ENCODE measurements around the gene FAM83B.
A peak's percentile ranks its signal among the peaks of the same experiment; 100 is the strongest.

The FAM83B gene

DNA sequence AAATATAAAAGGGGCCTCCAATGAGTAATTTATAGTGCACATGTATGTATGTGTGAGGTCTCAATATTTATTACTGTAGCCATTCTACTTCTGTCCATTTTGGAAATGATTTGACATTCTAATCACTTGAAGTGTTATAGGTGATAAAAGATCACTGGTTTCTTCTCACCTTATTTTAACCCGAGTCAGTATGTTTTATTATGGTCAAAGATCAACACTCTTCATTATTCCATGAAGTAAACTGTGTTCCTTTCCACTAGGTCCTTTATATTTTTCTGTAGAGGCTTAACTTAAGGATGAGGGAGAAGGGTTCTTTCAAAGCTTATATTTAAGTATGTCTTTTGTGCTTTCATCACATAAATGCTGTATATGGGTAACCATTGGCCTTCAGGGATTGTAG lies 47.2 kb downstream of the FAM83B start:
- FAIRE-seq (no peak), DNase-seq (ENCODE audit: insufficient read length, low spot score) (no peak)

DNA sequence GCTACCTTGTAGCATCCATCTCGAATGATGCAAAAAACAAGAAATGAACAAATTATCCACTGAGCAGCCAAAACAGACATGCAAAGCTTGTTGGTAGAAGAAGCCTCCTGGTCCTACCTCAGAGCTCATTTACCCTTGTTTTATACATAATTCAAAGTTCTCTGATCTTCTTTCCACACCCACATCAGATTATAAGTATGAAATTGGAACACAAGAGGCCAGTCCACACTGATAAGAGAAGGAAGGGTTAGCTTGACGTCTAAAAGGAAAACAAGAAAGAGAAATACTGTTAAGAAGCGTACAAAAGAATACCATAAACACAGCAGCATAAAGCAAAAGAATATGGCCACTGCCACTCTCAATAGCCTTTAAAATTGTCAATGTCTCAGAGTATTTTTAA lies 49.7 kb downstream of the FAM83B start:
- DNase-seq (ENCODE audit: insufficient read length, low spot score) (no peak), FAIRE-seq (no peak)

DNA sequence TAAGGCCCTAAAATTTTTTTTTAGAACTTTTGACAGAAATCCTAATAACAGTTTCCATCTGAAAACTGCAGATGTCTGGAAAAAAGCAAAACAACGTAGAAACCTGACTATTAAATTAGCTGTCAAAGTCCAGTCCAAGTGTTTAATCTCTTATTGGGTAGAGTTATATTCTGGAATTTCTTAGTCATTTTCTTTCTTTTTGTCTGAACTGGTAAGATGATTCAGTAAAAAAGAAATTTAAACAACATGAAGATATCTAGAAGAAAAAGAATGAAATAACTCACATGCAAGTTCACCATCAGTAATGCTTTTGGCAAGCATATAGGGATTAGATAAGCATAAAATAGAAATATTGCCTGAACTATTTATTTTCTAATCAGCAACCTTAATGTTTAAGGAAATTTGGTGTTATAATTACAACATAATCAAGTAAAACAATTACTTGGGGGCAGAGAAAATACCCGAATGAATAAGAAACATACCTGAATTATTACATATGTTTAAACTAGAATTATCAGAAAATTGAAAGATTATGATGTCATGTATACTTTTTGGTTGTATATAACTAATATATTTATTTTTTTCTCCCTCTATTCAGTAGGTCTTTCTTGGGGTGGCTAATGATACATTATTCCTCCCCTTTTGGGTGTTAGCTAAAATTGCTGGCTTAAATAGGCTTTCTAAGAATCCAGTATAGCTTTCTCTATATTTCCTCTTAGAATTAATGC lies 51.1 kb downstream of the FAM83B start:
- DNase-seq (ENCODE audit: insufficient read length, low spot score) (no peak), FAIRE-seq (no peak)

DNA sequence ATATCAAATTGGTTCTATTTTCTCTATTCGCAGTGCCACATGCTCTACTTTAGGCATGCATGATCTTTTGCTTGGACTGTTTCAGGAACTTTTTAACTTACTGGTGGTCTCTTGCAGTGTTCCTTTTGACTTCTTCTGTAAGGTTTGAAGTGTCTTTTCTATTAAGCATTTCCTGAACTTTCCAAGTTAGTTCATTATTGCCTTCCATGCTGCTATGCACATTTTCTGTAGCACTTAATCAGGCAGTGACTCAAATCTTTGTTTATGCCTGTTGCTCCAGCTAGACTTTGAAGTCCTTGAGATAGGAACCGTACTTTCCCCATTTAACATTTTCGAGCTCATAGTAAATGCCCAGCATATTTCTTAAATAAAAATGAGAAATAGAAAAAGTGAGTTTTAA lies 52.2 kb downstream of the FAM83B start:
- DNase-seq (ENCODE audit: insufficient read length, low spot score) (no peak), FAIRE-seq (no peak)

DNA sequence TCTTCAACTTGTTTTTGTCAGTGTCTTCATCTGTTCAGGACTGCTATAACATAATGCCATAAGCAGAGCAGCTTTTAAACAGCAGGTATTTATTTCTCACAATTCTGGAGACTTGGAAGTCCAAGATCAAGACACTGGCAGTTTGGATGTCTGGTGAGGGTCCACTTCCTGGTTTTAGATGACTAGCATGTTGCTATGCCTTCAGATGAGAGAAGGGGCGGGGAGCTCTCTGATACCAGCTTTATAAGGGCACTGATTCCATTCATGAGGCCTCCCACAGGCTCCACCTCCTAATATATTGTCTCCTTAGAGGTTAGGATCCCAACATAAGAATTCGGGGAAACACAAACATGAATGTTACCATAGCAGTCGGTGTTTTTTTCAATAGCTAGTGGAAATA lies 52.9 kb downstream of the FAM83B start:
- no peak for FAIRE-seq

DNA sequence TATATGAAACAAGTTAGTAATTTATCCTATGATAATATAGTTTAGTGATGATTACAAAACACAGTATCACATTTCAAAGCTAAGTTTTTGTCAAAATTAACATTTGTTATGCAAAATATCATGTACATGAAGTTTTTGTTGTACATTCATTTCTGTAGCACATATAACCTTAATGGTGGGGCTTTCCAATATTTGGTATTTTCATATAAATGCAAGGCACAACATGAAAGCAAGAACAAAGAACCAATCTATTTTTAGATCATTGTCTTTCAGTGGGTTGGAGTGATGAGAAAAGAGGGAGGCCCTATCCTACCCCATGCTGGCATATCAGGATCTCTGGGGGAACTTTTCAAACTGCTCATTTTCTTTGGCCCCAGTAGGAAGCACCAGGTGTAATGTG lies 53.4 kb downstream of the FAM83B start:
- FAIRE-seq (no peak), DNase-seq (ENCODE audit: insufficient read length, low spot score) (no peak)

More for the DNA sequence above, 52.9 kb downstream of the FAM83B start:
- DNase-seq (ENCODE audit: insufficient read length, low spot score) = no peak

DNA sequence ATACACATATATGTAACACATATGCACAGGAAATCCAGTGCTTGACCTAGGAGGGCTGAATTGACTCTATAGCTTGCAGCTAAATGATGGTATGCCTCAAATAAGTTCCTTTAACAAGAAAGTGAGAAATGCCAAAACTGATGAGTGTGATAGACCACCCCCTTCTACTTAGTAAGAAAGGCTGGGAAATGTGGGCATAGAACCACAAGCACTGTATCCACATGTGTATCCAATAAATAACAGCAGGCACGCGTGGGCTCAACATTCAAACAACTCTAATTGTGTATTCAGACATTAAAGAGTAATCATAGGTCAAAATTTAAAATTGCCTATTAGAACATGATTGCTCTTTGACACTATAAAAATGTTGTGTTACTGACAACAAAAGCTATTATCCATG lies 54.1 kb downstream of the FAM83B start:
- FAIRE-seq (no peak), DNase-seq (ENCODE audit: insufficient read length, low spot score) (no peak)

DNA sequence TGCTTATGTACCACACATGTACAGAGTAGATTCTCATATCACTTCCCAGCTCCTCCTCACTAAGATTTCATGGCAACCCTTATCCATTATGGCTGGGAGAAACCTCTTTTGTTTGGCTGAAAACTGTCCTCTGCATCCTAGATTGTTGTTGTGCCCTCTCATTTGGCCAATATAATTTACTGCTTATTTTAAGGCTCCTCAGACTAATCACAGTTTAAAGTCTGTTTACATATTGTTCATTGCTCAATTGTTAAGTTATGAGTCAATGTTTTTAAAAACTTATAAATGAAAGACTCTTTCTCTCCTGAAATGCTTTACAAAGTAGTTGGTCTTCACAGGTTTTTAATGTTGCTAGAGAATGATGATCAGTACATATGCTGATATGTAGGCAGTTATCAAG lies 57.3 kb downstream of the FAM83B start:
- no peak for FAIRE-seq

DNA sequence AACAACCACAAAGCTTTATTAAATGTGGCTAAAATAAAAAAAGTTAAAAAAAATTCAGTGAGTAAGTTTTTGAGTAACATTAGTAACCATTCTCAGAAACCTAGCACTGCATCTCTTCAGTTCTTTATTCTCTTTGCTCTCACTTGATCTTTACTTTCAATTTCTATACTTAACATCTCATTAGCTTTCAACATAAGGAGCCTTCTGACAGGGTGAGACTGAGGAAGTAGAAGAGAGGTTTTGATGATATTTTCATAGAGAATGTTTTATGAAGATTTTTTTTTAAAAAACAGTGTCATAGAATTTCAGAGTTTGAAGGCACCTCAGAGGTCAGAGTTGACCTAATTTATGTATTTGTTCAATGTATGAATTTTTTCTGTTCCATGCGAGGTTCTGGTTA lies 60.8 kb downstream of the FAM83B start:
- no peak for FAIRE-seq
- DNase-seq (ENCODE audit: insufficient read length, low spot score) = no peak

More for the DNA sequence above, 57.3 kb downstream of the FAM83B start:
- DNase-seq (ENCODE audit: insufficient read length, low spot score) = no peak

DNA sequence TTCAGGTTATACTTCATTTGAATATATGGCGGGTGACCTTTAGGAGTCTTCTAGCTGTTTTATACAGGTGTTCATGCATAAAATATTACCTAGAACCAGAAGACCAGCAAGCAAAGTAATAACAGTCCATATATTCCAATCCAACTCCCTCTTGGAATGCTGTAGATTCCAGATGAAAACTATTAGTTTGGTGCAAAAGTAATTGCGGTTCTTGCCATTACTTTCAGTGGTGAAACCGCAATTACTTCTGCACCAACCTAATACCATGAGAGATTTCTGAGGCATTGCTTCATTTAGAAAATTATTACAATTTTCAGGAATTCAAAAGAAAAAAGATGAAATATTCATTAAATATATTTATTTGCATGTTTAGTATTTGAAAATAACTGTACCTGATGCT lies 62.6 kb downstream of the FAM83B start:
- FAIRE-seq = no peak

DNA sequence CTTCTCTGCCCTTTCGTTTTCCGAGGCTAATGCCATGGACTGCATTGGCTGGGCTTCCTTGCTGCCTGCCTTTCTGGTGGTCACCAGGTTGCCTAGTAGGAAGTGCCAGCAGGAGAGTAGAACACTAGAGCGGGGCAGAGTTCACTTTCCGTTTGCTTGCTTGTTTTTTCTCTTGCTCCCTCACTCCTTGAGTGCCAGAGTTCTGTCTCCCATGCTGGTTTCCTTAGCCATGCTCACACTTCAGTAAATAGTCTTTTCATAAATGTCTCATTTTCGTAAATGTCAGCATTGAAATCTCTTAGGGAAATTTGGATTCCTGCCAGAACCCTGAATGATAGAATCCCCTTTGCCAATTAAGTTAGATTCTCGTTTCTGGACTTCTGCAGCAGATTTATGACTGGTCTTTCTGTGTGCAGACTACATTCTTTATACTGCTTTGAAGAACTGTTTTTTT lies 63.9 kb downstream of the FAM83B start:
- DNase-seq (ENCODE audit: insufficient read length, low spot score) (no peak), FAIRE-seq (no peak)

More for the DNA sequence above, 62.6 kb downstream of the FAM83B start:
- no peak for DNase-seq (ENCODE audit: insufficient read length, low spot score)

DNA sequence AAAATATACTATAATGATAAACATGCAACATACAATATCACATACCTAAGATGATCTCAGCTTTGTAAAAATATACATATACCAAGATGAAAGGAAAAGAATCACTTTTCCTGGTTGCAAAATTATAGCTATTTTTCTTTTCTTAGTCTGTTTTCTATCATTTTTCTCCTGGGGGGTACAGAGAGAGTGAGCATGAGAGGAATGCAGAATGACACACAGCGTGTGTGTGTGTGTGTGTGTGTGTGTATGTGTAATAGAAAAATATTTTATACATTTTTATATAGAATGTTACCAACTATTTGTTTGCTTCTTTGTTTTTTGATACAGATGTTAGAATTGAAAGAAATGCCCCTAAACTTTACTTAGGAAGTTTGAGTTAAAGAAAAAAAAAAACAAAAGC lies 64.3 kb downstream of the FAM83B start:
- no peak for FAIRE-seq
- DNase-seq (ENCODE audit: insufficient read length, low spot score) = no peak

DNA sequence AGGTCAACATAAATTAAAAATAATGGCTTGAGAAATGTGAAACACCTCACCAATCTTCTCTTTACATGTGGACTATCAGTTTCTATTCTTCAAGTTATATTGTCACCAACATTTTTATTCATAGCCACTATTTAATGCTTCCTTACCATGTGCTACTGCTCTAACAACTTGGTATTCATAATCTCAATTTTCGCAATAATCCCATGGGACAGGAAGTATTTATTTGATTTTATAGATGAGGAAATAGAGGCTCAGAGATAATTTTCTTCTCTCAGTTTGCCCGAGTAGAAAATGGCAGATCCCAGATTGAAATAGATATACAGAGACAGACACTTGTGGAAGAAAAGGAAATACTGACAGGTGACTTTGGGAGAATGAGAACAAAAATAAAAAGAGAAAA lies 66.6 kb downstream of the FAM83B start:
- FAIRE-seq = no peak
- no peak for DNase-seq (ENCODE audit: insufficient read length, low spot score)

DNA sequence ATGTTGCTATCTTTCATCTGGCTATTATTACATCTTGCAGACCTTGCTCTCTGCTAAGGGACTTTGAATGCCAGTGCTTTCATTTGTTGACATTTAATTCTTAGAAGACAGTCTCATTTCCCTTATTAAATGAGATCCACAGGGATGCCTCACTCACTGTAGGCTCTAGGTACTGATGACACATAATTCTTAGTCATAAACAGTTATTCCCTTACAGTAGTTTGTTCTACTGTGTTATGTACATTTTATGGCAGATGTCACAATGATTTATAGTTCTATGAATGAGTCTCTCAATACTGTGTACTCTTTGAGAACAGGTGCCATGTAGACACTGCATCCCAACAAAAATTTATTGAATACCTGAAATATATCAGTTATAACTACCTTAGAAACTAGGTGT lies 70.3 kb downstream of the FAM83B start:
- FAIRE-seq = peak; percentile 60
- peak; percentile 23 for DNase-seq (ENCODE audit: insufficient read length, low spot score)

DNA sequence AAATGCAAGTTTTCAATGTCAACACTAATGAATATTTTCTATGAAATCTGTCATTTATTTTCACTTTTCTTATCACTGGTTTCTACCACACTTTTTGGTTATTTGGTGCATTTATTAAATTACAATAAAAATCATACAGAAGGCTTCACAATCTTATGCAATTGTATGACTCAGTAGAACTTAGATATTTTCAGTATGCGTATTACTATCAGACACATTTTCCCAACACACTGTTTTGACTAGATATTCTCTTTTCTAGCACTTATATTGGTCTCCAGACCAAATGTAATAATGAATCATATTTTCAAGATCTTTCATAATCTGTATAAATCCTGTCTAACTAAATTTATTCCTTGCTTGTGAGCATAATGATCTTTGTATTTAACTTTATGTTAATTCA lies 74.1 kb downstream of the FAM83B start:
- FAIRE-seq = no peak
- no peak for DNase-seq (ENCODE audit: insufficient read length, low spot score)

DNA sequence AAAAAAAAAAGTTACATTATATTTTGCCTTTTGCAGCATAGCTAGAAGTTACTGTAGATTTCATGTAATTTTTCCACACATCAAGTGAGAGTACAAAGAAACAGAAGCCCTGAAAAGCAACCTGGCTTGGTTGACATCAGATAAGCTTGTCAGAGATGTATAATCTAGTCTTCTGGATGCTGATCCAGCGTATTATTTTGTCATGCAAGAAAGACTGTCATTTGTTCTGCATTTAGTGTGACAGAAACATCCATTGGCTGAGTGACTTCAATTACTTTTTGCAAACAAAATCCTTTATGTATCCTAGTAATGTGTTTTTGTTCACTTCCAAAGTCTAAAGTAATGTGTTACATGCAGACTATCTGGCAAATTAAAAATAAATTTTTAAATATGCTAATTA lies 75.3 kb downstream of the FAM83B start:
- DNase-seq (ENCODE audit: insufficient read length, low spot score) (no peak), FAIRE-seq (no peak)

DNA sequence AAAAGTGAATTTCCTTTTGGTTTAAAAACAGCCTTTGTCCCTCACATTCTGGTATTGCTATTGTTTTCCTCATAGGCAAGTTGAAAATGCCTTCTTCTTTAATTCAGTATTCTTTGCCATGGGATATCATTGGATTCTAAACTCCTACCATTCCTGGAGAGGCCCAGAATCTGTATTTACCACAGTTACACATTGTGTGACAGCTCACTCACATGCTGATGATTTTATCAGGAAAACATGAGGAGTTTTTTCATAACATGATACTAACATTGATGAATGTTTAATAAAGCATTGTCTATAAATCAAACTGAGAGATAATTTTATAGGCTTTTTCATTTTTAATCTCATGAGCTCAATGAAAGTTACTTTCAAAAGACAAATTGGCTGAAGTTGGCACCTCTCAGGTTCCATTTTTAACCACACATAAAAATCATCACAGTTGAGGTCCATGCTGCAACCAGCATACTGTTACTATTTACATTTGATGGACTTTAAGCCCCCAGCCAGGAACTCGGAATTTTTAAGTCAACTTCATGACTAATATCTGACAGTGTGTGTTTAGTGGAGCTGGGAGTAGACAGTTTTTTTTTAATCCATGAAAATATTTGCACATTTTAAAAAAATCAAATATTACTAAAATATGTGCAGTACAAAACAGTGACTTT lies 82.8 kb downstream of the FAM83B start:
- no peak for FAIRE-seq

DNA sequence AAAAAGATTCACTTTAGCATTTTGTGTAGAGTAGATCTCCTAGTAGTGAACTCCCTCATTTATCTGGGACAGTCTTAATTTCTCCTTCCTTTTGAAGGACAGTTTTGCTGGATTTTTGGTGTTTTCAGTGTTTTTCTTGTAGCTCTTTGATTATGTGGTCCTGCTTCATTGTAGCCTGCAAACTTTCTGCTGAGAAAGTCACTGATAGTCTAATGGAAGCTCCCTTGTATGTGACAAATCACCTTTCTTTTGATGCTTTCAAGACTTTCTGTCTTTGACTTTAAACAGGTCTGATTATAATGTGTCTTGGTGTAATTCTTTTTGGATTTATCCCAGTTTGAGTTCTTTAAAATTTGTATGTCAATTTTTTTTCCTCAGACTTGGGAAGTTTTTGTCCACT lies 86.1 kb downstream of the FAM83B start:
- DNase-seq (ENCODE audit: insufficient read length, low spot score) (no peak), FAIRE-seq (no peak)

More for the DNA sequence above, 82.8 kb downstream of the FAM83B start:
- no peak for DNase-seq (ENCODE audit: insufficient read length, low spot score)

DNA sequence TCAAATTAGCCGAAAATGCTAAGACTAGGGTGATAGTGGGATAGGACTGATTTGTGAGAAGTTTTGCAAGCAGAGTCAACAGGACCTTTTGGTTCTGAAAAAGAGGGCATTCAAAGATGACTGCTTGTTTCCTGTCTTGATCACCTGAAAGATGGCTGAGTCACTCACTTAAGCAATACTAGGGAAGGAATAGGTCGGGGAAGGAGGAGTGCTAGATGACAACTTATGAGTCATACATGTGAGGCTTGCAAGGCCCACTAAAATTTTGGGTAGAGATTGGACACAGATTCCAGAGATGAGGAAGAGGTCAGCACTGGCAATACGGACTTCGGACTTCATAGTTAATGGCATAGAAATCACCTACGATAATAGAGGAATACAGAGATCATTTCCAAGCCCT lies 89.2 kb downstream of the FAM83B start:
- DNase-seq (ENCODE audit: insufficient read length, low spot score) (peak; percentile 9), FAIRE-seq (no peak)

DNA sequence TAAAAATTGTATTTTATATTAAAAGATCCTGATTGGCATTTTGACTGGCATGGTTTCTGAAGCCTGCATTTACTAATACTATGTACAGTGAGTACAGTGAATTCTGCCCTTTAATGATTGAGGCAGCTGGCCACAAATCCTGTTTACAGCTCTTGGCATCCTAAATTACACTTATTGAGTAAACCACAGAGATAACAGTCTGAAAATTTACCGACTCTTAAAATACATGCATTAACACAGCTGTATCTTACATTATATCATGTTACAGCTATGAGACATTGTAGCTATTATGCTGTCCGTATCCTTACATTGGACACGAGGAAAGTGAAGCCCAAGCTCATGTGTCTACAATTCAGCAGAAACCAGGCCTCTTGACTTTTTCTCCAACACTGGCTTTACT lies 90.8 kb downstream of the FAM83B start:
- no peak for DNase-seq (ENCODE audit: insufficient read length, low spot score)
- FAIRE-seq = no peak

DNA sequence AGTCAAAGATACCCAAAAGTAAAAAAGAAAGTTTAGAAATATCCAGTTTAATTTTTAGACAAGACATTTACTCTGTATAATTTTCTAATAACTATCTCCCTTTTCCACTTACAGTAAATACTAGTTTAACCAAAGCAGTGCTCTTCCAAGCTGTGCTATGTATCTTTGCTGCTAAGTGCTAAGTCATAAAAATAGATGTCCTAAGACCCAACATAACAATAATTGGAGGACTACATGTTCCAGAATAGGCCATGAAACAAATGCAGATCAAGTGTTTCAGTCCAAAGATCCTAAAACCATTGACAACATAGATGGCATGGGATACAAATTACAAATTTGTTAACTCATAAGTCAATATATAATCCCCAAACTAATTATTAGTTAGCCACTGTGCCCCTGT lies 111.1 kb downstream of the FAM83B start:
- FAIRE-seq (no peak), DNase-seq (ENCODE audit: insufficient read length, low spot score) (no peak)

DNA sequence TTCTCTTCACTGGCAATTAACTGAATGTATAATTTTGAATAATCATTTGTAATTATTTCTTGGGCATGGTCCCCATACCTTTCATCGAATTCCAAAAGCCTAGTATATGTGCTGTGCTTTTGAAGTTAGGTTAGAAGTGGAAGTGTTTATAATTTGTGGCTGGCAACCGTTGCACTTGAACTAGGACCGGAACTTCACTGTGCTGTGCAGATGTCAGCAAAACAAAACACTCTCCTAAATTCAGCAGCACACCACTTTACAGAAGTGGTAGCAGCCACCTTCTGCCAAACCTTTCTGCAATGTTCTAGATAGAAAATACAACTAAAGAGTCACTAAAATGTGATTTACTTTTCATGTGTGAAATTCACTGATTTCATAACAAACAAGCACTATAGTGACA lies 111.9 kb downstream of the FAM83B start:
- DNase-seq (ENCODE audit: insufficient read length, low spot score) = no peak
- no peak for FAIRE-seq

Measured in HTR-8/SVneo (cell line).